Stomach (tissue), 4 donors: Measurements from ENCODE around the gene C1QTNF8.

Source experiments
- CTCF ChIP-seq, 7 experiments: fragments of 450-650 bp in 4 of 7; fragments of 200-600 bp in 3 of 7; sonication (generic) in 3 of 7; IDR thresholded peaks; one replicate each; pipeline ENCODE4 v1.5.1; 2016 to 2019; ENCODE audit warnings: antibody characterized with exemption in 7 of 7, control low read depth in 2 of 7, mild to moderate bottlenecking in 1 of 7
- EP300 ChIP-seq: sonication (generic); formaldehyde crosslinking; IDR thresholded peaks from one replicate; pipeline ENCODE4 v1.6.1; 2017; ENCODE audit warnings: antibody characterized with exemption

DNA sequence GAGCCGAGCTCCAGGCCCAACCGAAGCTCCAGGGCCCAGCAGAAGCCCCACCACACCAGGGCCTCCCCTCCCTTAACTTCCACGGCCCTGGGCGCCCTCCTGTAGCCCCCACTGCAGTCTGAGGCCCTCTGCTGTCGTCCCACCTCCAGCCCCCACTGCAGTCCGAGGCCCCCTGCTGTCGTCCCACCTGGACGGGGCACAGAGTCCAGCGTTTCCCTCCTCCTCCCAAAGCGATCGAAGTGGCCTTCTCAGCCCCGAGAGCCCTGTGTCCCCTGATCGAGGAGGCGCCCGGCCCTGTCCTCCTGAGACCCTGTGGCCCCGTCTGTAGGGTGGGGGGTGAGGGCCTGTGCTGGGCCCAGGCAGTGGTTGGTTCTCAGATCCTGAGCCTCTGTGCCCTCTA is 31.1 kb upstream of the C1QTNF8 start:
- no peak for TF ChIP-seq CTCF (IDR thresholded peaks at IDR 0.05)
- no peak for TF ChIP-seq EP300
